A549 (cell line): Measurements from ENCODE around the gene CCR9.

Experiments
- ESRRA ChIP-seq: fragments of 150-350 bp; IDR thresholded peaks from 2 replicates; pipeline ENCODE4 v1.6.1; 2014; ENCODE audit warnings: mild to moderate bottlenecking, low read length, borderline replicate concordance
- HDAC2 ChIP-seq: fragments of 200-600 bp; sonication (generic); IDR thresholded peaks from 2 replicates; pipeline ENCODE4 v1.6.1; 2016
- HMGXB4 ChIP-seq: fragments of 250-450 bp; sonication (Bioruptor Pico); IDR thresholded peaks from 2 replicates; pipeline ENCODE4 v1.5.0; 2021; ENCODE audit warnings: mild to moderate bottlenecking, moderate library complexity, borderline replicate concordance
- NR3C1 ChIP-seq: fragments of >200 bp; sonication (Bioruptor Twin); formaldehyde crosslinking; IDR thresholded peaks from 3 replicates; pipeline ENCODE4 v1.6.1; 2017
- POLR2A ChIP-seq: IDR thresholded peaks from 2 replicates; pipeline ENCODE4 v1.6.1; 2012; ENCODE audit warnings: mild to moderate bottlenecking, low read length
- RFX5 ChIP-seq: fragments of 450-650 bp; IDR thresholded peaks from 2 replicates; pipeline ENCODE4 v1.7.1; 2014; ENCODE audit warnings: antibody characterized with exemption, mild to moderate bottlenecking, moderate library complexity
- TF ChIP-seq, protein P1 (sequence below): fragments of >200 bp; sonication (Bioruptor Twin); formaldehyde crosslinking; IDR thresholded peaks from 3 replicates; pipeline ENCODE4 v1.5.1; 2016
- TF ChIP-seq, protein P2 (sequence below): fragments of 200-600 bp; sonication (generic); IDR thresholded peaks from 2 replicates; pipeline ENCODE4 v1.6.1; 2016; ENCODE audit warnings: antibody characterized with exemption, mild to moderate bottlenecking, moderate library complexity
- TF ChIP-seq, protein P3 (sequence below): IDR thresholded peaks from 2 replicates; pipeline ENCODE4 v1.6.1; 2012

GRCh38 chr3:45887759-45888511 is 1.6 kb downstream of the CCR9 start:
- TF ChIP-seq NR3C1 (no peak), HMGXB4 (no peak), ESRRA (no peak), POLR2A (no peak), RFX5 (no peak), HDAC2 (no peak)
- TF ChIP-seq, protein P1, sequence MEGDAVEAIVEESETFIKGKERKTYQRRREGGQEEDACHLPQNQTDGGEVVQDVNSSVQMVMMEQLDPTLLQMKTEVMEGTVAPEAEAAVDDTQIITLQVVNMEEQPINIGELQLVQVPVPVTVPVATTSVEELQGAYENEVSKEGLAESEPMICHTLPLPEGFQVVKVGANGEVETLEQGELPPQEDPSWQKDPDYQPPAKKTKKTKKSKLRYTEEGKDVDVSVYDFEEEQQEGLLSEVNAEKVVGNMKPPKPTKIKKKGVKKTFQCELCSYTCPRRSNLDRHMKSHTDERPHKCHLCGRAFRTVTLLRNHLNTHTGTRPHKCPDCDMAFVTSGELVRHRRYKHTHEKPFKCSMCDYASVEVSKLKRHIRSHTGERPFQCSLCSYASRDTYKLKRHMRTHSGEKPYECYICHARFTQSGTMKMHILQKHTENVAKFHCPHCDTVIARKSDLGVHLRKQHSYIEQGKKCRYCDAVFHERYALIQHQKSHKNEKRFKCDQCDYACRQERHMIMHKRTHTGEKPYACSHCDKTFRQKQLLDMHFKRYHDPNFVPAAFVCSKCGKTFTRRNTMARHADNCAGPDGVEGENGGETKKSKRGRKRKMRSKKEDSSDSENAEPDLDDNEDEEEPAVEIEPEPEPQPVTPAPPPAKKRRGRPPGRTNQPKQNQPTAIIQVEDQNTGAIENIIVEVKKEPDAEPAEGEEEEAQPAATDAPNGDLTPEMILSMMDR: no peak
- TF ChIP-seq, protein P2, sequence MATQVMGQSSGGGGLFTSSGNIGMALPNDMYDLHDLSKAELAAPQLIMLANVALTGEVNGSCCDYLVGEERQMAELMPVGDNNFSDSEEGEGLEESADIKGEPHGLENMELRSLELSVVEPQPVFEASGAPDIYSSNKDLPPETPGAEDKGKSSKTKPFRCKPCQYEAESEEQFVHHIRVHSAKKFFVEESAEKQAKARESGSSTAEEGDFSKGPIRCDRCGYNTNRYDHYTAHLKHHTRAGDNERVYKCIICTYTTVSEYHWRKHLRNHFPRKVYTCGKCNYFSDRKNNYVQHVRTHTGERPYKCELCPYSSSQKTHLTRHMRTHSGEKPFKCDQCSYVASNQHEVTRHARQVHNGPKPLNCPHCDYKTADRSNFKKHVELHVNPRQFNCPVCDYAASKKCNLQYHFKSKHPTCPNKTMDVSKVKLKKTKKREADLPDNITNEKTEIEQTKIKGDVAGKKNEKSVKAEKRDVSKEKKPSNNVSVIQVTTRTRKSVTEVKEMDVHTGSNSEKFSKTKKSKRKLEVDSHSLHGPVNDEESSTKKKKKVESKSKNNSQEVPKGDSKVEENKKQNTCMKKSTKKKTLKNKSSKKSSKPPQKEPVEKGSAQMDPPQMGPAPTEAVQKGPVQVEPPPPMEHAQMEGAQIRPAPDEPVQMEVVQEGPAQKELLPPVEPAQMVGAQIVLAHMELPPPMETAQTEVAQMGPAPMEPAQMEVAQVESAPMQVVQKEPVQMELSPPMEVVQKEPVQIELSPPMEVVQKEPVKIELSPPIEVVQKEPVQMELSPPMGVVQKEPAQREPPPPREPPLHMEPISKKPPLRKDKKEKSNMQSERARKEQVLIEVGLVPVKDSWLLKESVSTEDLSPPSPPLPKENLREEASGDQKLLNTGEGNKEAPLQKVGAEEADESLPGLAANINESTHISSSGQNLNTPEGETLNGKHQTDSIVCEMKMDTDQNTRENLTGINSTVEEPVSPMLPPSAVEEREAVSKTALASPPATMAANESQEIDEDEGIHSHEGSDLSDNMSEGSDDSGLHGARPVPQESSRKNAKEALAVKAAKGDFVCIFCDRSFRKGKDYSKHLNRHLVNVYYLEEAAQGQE: no peak
- TF ChIP-seq, protein P3, sequence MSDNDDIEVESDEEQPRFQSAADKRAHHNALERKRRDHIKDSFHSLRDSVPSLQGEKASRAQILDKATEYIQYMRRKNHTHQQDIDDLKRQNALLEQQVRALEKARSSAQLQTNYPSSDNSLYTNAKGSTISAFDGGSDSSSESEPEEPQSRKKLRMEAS: no peak
